ENCODE data around the gene DRD2. TPM values are rescaled to one million over a fixed set of nuclear protein-coding genes. Genes with fewer than 3 reads are reported as not detected.

DRD2 gene
- total and polyA plus RNA-seq, 2 of the 13 experiments (the other 11 are each of a cell fraction or from before 2014, with no cell fraction given) = not detected

- Histone ChIP-seq H4K20me1 (ENCODE audit: insufficient read depth, low read length) (no peaks in the 10 kb centered on the region), H3K4me1 (ENCODE audit: insufficient read depth, low read length) (no peaks in the 10 kb centered on the region), H3K9me3 (ENCODE audit: low read length) (no peaks in the 10 kb centered on the region), H3K9ac (ENCODE audit: insufficient read depth, low read depth, low read length) (no peak overlapping the region), H3K4me3 (replicated peaks in 1 of 3; ENCODE audit: insufficient read depth in 1 of 3, low read depth in 2 of 3, low read length in 3 of 3) (no peak overlapping the region), H3K27ac (ENCODE audit: extremely low read length, insufficient read depth, low read length) (no peak overlapping the region), H3K36me3 (replicated peaks in 1 of 2; ENCODE audit: control insufficient read depth in 1 of 2, insufficient read depth in 2 of 2, low read length in 2 of 2) (no peaks in the 10 kb centered on the region), H2AFZ (ENCODE audit: low read length) (no peak overlapping the region), H3K79me2 (ENCODE audit: insufficient read depth, low read length) (no peaks in the 10 kb centered on the region), H3K27me3 (ENCODE audit: control insufficient read depth in 1 of 2, insufficient read depth in 2 of 2, low read length in 2 of 2) (no peaks in the 10 kb centered on the region), H3K4me2 (ENCODE audit: low read depth, low read length) (no peak overlapping the region)
- in situ Hi-C loops (cut with HindIII; ENCODE audit: extremely low pct_ligation_motif_present, low pct_unique_long_range_greater_than_20kb) (no loop called here), intact Hi-C loops (cut with micrococcal nuclease; ENCODE audit: unreplicated experiment) (no loop called here)
- ChIA-PET POLR2A (no interaction called here), CTCF (ENCODE audit: low intra/inter-chr PET ratio, low total read pairs) (no interaction called here)
- DNase-seq (ENCODE audit: low spot score) (no peak), FAIRE-seq (no peak), ATAC-seq (no peak)
- TF ChIP-seq MAFK (conservative IDR thresholded peaks at IDR 0.05 in 1 of 2, IDR thresholded peaks at IDR 0.05 in 1 of 2; ENCODE audit: low read length in 2 of 2) = 0 out of 4 replicates have a peak, but pooled peaks of 1 of the 2 experiments have one; percentile 16
- no peak for TF ChIP-seq ZBTB26 (CRISPR knock-in tag; IDR thresholded peaks at IDR 0.05; ENCODE audit: borderline replicate concordance)
- 87% methylated on average over 3 of the region's 5 CpGs for WGBS (ENCODE audit: low lambda C conversion rate)
- BruUV-seq (replicated peaks) = no TSS peak
These were observed 104.6 kb downstream of the DRD2 start for GRCh38 chr11:113370634-113371033.

GRCh38 chr11:113369411-113369810 lies 105.8 kb downstream of the DRD2 start:
- CTCF ChIA-PET (ENCODE audit: low intra/inter-chr PET ratio, low total read pairs) = no interaction called here
- no TSS peak for BruUV-seq (replicated peaks)
- Histone ChIP-seq H2AFZ (ENCODE audit: low read length) (no peak overlapping the region), H3K9ac (ENCODE audit: insufficient read depth, low read depth, low read length) (no peak overlapping the region), H3K4me2 (ENCODE audit: low read depth, low read length) (no peak overlapping the region), H3K9me3 (ENCODE audit: low read length) (no peaks in the 10 kb centered on the region), H3K4me3 (replicated peaks in 1 of 3; ENCODE audit: insufficient read depth in 1 of 3, low read depth in 2 of 3, low read length in 3 of 3) (no peak overlapping the region), H3K36me3 (replicated peaks in 1 of 2; ENCODE audit: control insufficient read depth in 1 of 2, insufficient read depth in 2 of 2, low read length in 2 of 2) (no peaks in the 10 kb centered on the region), H3K79me2 (ENCODE audit: insufficient read depth, low read length) (no peaks in the 10 kb centered on the region), H4K20me1 (ENCODE audit: insufficient read depth, low read length) (no peaks in the 10 kb centered on the region), H3K27ac (ENCODE audit: extremely low read length, insufficient read depth, low read length) (no peak overlapping the region), H3K27me3 (ENCODE audit: control insufficient read depth in 1 of 2, insufficient read depth in 2 of 2, low read length in 2 of 2) (no peaks in the 10 kb centered on the region), H3K4me1 (ENCODE audit: insufficient read depth, low read length) (no peaks in the 10 kb centered on the region)
- intact Hi-C loops (cut with micrococcal nuclease; ENCODE audit: unreplicated experiment) = no loop called here
- in situ Hi-C loops (cut with HindIII; ENCODE audit: extremely low pct_ligation_motif_present, low pct_unique_long_range_greater_than_20kb) = no loop called here
- ATAC-seq (no peak), FAIRE-seq (no peak), DNase-seq (ENCODE audit: low spot score) (no peak)
- POLR2A ChIA-PET = no interaction called here
- 83% methylated on average over 3 of the region's 3 CpGs for WGBS (ENCODE audit: low lambda C conversion rate)
- TF ChIP-seq NCOR1 (IDR thresholded peaks at IDR 0.05; ENCODE audit: borderline replicate concordance, low read length) (no peak), PHF8 (CRISPR knock-in tag; IDR thresholded peaks at IDR 0.05) (no peak), ZNF407 (CRISPR knock-in tag; IDR thresholded peaks at IDR 0.05; ENCODE audit: not compliant biosample characterization) (no peak), GPN1 (CRISPR knock-in tag; IDR thresholded peaks at IDR 0.05; ENCODE audit: borderline replicate concordance) (no peak), NR3C1 (CRISPR knock-in tag; IDR thresholded peaks at IDR 0.05) (no peak), KDM5A (IDR thresholded peaks at IDR 0.05; ENCODE audit: borderline replicate concordance, low read length) (no peak)
